GM19468 (cell line): ENCODE measurements around the gene AIPL1.
"Not testable (repeated sequence)": the region's sequence is repeated elsewhere in the genome, so short reads cannot be mapped to it uniquely, and the experiment has no call there.

Experiments used
- ATAC-seq: cut with Tn5 transposase; IDR thresholded peaks from one replicate; pipeline ENCODE4 v1.9.1; 2021; ENCODE audit warnings: mild to moderate bottlenecking, moderate library complexity, moderate number of reproducible peaks; ENCODE audit not compliant: unreplicated experiment; ENCODE audit errors: extremely low read depth

The AIPL1 gene

GRCh38 chr17:6435051-6435450, at the start of gene AIPL1:
Gene AIPL1, minus strand, starts transcription at chr17:6435121. Its CDS starts 17 bp downstream, at chr17:6435104.
- no peak for ATAC-seq

GRCh38 chr17:6483507-6483906, 48.6 kb upstream of the AIPL1 start:
- no peak for ATAC-seq

GRCh38 chr17:6482796-6483195, 47.9 kb upstream of the AIPL1 start:
- not testable (repeated sequence) for ATAC-seq

- no peak for ATAC-seq
These were observed 47.2 kb upstream of the AIPL1 start for GRCh38 chr17:6482105-6482455.

- ATAC-seq, result no peak
These were observed 45.4 kb upstream of the AIPL1 start for GRCh38 chr17:6480303-6480675.

- ATAC-seq, result no peak
These were observed 44.8 kb upstream of the AIPL1 start for GRCh38 chr17:6479622-6480302.

- ATAC-seq, result no peak
These were observed 43.6 kb upstream of the AIPL1 start for GRCh38 chr17:6478486-6478885.

- no peak for ATAC-seq
These were observed 43.0 kb upstream of the AIPL1 start for GRCh38 chr17:6477831-6478383.

- ATAC-seq, result no peak
These were observed 41.9 kb upstream of the AIPL1 start for GRCh38 chr17:6476810-6477179.

GRCh38 chr17:6476076-6476809, 41.3 kb upstream of the AIPL1 start:
- no peak for ATAC-seq

- no peak for ATAC-seq
These were observed 40.5 kb upstream of the AIPL1 start for GRCh38 chr17:6475411-6475810.

- ATAC-seq, result no peak
These were observed 40.0 kb upstream of the AIPL1 start for GRCh38 chr17:6474906-6475305.

GRCh38 chr17:6474376-6474775, 39.5 kb upstream of the AIPL1 start:
- ATAC-seq, result no peak

- ATAC-seq, result no peak
These were observed 38.3 kb upstream of the AIPL1 start for GRCh38 chr17:6473128-6473767.

GRCh38 chr17:6472517-6472916, 37.6 kb upstream of the AIPL1 start:
- no peak for ATAC-seq

GRCh38 chr17:6471531-6472465, 36.9 kb upstream of the AIPL1 start:
- no peak for ATAC-seq

GRCh38 chr17:6470751-6471521, 36.0 kb upstream of the AIPL1 start:
- ATAC-seq, result no peak

GRCh38 chr17:6470146-6470718, 35.3 kb upstream of the AIPL1 start:
- ATAC-seq, result no peak
